ENCODE data around the gene KCND3. TPM values are rescaled to one million over a fixed set of nuclear protein-coding genes. Genes with fewer than 3 reads are reported as not detected.

The KCND3 gene
- polyA plus RNA-seq, 1 donor from 2014 or later, result 7.8 TPM

DNA sequence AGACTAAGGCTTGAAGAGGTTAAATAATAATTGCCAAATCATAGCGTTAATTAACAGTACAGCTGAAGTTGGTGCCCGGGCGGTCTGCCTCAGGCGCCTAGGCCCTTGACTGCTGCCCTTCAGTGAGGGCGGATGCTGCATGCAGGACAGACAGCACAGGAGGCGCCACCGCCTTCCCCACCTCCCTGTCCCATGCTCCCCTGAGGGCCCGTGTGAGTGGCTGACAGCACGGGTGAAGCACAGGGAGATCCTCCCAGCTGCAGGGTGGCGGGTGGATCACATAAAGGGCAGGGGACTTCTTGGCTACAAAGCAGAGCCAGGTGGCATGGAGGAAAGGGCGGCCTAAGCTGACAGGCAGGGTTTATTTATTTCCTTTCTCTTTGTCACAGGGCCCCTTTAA lies 184.7 kb downstream of the KCND3 start:
- H3K4me2 ChIP-seq (ENCODE audit: low read length), result no peak overlapping the region

DNA sequence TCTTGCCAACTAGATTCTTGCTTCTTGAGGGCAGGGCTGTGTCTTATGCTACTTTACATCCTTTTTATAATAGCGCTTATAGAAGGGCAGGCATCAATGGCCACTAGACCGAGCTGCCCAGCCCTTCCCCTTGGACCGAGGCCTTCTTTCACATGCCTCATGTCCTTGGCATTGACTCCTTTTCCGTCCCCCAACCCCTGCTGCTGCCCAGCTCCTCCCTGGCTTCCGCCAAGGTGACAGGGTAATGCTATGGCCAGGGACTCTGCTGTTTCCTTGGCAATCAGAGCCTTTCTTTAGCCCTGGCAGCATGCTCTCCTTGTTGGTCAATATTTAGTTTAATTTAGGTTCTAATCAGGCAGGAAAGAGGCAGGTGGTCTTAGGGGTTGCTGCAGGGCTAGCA lies 185.5 kb downstream of the KCND3 start:
- H3K4me2 ChIP-seq (ENCODE audit: low read length), result no peak overlapping the region
- no peak overlapping the region for H3K27ac ChIP-seq (ENCODE audit: low read length)
- no peaks in the 10 kb centered on the region for H3K9me3 ChIP-seq (ENCODE audit: low read length)
- TF ChIP-seq REST (IDR thresholded peaks at IDR 0.05; ENCODE audit: borderline replicate concordance) (no peak), MXI1 (conservative IDR thresholded peaks at IDR 0.05; ENCODE audit: poor library complexity, severe bottlenecking) (no peak), SMC3 (conservative IDR thresholded peaks at IDR 0.05; ENCODE audit: poor library complexity) (no peak), EP300 (conservative IDR thresholded peaks at IDR 0.05; ENCODE audit: poor library complexity, severe bottlenecking) (no peak), TAF1 (IDR thresholded peaks at IDR 0.05; ENCODE audit: low read depth) (no peak), POLR2AphosphoS5 (IDR thresholded peaks at IDR 0.05) (no peak), CTCF (IDR thresholded peaks at IDR 0.05; ENCODE audit: poor library complexity, severe bottlenecking) (no peak)
- H3K27me3 ChIP-seq (ENCODE audit: insufficient read depth, low read depth, low read length), result no peaks in the 10 kb centered on the region
- no peaks in the 10 kb centered on the region for H3K36me3 ChIP-seq (ENCODE audit: insufficient read depth, low read length)
- H3F3A ChIP-seq (ENCODE audit: insufficient read depth, low read length, poor library complexity, severe bottlenecking), result no peaks in the 10 kb centered on the region
- no peaks in the 10 kb centered on the region for H4K20me1 ChIP-seq (ENCODE audit: insufficient read depth)
- no peak overlapping the region for H2AFZ ChIP-seq (ENCODE audit: low read depth, low read length)
- H3K9me2 ChIP-seq (ENCODE audit: insufficient read depth, low read length), result no peaks in the 10 kb centered on the region
- no peak overlapping the region for H3K4me3 ChIP-seq (ENCODE audit: low read length)
- H3K9ac ChIP-seq (ENCODE audit: low read length), result no peak overlapping the region
- no peaks in the 10 kb centered on the region for H3K79me2 ChIP-seq (replicated peaks; ENCODE audit: insufficient read depth, low read length)

More for the DNA sequence above, 184.7 kb downstream of the KCND3 start:
- Histone ChIP-seq H2AFZ (ENCODE audit: low read depth, low read length) (no peak overlapping the region), H3K36me3 (ENCODE audit: insufficient read depth, low read length) (no peaks in the 10 kb centered on the region), H3K27ac (ENCODE audit: low read length) (no peak overlapping the region), H3K9me2 (ENCODE audit: insufficient read depth, low read length) (no peaks in the 10 kb centered on the region), H3K4me3 (ENCODE audit: low read length) (no peak overlapping the region), H3F3A (ENCODE audit: insufficient read depth, low read length, poor library complexity, severe bottlenecking) (no peaks in the 10 kb centered on the region), H3K27me3 (ENCODE audit: insufficient read depth, low read depth, low read length) (no peaks in the 10 kb centered on the region), H3K79me2 (replicated peaks; ENCODE audit: insufficient read depth, low read length) (no peaks in the 10 kb centered on the region), H3K9ac (ENCODE audit: low read length) (no peak overlapping the region), H3K9me3 (ENCODE audit: low read length) (no peaks in the 10 kb centered on the region), H4K20me1 (ENCODE audit: insufficient read depth) (no peaks in the 10 kb centered on the region)
- TF ChIP-seq EZH2 (IDR thresholded peaks at IDR 0.05; ENCODE audit: borderline replicate concordance, insufficient read depth, low read length, poor library complexity, severe bottlenecking), result no peak
- TF ChIP-seq EP300 (conservative IDR thresholded peaks at IDR 0.05; ENCODE audit: poor library complexity, severe bottlenecking), result no peak
- no peak for TF ChIP-seq RAD21 (conservative IDR thresholded peaks at IDR 0.05)
- no peak for TF ChIP-seq REST (IDR thresholded peaks at IDR 0.05; ENCODE audit: borderline replicate concordance)
- TF ChIP-seq SMC3 (conservative IDR thresholded peaks at IDR 0.05; ENCODE audit: poor library complexity), result no peak
- no peak for TF ChIP-seq TAF1 (IDR thresholded peaks at IDR 0.05; ENCODE audit: low read depth)
